Measurements from ENCODE around the gene LMBRD2. TPM values are rescaled to one million over a fixed set of nuclear protein-coding genes. Genes with fewer than 3 reads are reported as not detected.

Gene LMBRD2
- total and polyA plus RNA-seq, 2 of the 8 experiments (the other 6 are each of a cell fraction or from before 2014, with no cell fraction given), result 1.1 to 4.1 TPM

- TF ChIP-seq CHD7 (IDR thresholded peaks at IDR 0.05; ENCODE audit: insufficient replicate concordance, low read length) (no peak), USF2 (IDR thresholded peaks at IDR 0.05; ENCODE audit: low read length) (no peak), POLR2AphosphoS5 (IDR thresholded peaks at IDR 0.05; ENCODE audit: low read depth, low read length) (no peak), POLR2A (IDR thresholded peaks at IDR 0.05; ENCODE audit: control extremely low read depth in 1 of 2, low read depth in 2 of 2, low read length in 2 of 2) (no peak), SIRT6 (IDR thresholded peaks at IDR 0.05; ENCODE audit: low read length) (no peak), KDM1A (IDR thresholded peaks at IDR 0.05; ENCODE audit: borderline replicate concordance, low read length) (no peak), SAP30 (IDR thresholded peaks at IDR 0.05; ENCODE audit: insufficient read depth, insufficient replicate concordance, low read length) (no peak), HDAC2 (IDR thresholded peaks at IDR 0.05; ENCODE audit: borderline replicate concordance in 1 of 2, low read depth in 2 of 2, low read length in 2 of 2) (no peak), MAX (IDR thresholded peaks at IDR 0.05) (no peak), JUND (IDR thresholded peaks at IDR 0.05; ENCODE audit: low read length) (no peak), ASH2L (IDR thresholded peaks at IDR 0.05; ENCODE audit: low read length) (no peak)
Measured at GRCh38 chr5:36200513-36200912, 48.8 kb upstream of the LMBRD2 start (continued).

All from H1 (cell line).